GM12864 (cell line): Measurements from ENCODE around the gene PDE4D.

Experiments used
- DNase-seq: peaks from one replicate; pipeline ENCODE4 v3.0.0-alpha.2; 2011; ENCODE audit warnings: low read depth
- H3K4me3 ChIP-seq: 2 replicates; pipeline ENCODE4 v1.5.1; 2011; ENCODE audit warnings: mild to moderate bottlenecking, low read depth, low read length, control low read depth
- TF ChIP-seq, protein P1 (sequence below): IDR thresholded peaks from 2 replicates; pipeline ENCODE4 v1.5.1; 2011; ENCODE audit warnings: low read depth, mild to moderate bottlenecking, moderate library complexity, low read length, control low read depth, inconsistent platforms; ENCODE audit errors: missing control alignments

The PDE4D gene

DNA sequence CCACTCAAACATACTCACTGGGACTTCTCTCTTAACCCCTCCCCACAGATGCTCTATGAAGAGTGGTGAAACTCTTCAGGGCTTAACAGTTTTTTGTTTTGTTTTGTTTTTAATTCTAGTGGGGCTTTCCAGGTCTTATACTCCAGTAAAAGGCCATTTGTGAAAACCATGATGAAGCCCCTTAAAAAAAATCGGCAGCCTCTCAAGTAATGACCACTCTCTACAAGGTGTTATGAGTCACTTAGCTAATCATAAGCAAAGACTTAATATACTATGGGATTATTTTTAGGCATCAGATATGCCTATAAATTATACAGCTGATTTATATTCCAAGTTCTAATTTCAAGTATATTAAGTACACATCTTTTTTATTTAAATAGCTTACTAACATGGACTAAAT is 702.8 kb downstream of the PDE4D start:
- H3K4me3 ChIP-seq = no peak overlapping the region
- no peak for DNase-seq
- TF ChIP-seq, protein P1, sequence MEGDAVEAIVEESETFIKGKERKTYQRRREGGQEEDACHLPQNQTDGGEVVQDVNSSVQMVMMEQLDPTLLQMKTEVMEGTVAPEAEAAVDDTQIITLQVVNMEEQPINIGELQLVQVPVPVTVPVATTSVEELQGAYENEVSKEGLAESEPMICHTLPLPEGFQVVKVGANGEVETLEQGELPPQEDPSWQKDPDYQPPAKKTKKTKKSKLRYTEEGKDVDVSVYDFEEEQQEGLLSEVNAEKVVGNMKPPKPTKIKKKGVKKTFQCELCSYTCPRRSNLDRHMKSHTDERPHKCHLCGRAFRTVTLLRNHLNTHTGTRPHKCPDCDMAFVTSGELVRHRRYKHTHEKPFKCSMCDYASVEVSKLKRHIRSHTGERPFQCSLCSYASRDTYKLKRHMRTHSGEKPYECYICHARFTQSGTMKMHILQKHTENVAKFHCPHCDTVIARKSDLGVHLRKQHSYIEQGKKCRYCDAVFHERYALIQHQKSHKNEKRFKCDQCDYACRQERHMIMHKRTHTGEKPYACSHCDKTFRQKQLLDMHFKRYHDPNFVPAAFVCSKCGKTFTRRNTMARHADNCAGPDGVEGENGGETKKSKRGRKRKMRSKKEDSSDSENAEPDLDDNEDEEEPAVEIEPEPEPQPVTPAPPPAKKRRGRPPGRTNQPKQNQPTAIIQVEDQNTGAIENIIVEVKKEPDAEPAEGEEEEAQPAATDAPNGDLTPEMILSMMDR = no peak

DNA sequence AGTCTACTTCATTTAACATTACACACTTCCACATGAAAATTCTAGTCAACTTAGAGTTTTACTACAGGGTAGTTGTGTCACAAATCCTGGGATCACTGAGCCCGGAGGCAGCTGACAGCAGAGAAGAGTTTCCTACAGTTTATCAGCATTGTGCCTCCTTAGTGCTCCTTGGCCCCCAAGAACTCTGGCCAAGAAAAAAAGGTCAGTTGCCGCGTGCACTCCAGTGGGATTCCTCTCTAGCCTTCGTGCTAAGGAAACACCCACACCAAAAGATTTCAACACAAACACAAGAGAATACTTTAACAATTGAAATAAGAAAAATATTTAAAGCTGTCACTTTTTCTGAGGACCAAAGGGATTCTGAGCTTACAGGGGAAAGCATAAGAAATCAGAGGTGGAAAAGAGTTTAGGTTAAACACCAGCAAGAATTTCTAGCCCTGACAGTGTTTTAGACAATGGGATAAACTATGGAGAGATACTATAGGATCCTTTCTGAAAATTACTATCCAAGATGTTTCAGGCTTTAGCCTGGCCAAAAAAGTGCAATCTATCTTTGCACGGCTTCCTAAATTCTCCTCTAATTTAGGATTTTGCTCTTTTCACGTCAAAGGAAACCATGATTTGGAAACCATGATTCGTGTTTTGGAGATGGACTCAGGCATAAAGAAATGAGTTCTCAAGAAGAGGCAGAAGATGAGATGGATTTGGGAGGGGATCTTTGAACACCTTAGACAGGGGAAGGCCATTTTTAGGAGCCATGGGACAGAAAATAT is 703.9 kb downstream of the PDE4D start:
- TF ChIP-seq, protein P1 = no peak
- DNase-seq = no peak
- no peak overlapping the region for H3K4me3 ChIP-seq

DNA sequence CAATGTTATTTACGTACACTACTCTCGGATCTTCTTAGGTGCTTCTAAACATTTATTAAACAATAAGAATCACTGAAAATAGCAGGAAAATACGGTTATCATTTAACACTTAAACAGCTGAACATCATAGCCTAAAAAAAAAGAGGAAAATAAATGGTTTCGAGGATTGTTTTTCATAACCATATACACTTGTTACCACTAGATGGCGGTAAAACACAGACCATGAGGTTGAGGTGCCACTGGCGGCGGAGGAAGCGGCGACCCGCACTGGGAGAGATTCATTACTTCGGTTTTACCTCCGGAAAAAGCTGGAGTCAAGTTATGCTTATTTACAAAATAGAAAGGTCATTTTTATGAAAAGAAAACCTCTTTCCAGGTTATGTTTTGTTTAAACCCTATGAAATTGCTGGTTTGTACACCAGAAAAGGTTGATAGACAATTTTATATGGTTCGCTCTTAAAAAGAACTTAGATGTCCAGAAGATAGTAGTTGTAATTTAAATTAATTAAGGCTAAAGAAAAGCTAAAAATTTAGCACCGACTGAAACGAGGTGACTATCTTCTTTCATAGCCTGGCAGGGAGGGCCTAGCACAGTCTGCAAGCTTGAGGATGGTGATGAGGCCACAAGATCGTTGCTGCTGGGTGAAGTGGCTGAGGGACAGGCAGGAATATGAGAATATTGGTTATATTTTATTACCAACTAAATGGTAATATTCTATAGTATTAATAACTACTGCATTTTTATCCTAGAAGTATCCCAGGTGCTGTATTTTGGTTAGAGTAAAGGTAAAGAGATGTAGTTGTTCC is 704.9 kb downstream of the PDE4D start:
- no peak overlapping the region for H3K4me3 ChIP-seq
- TF ChIP-seq, protein P1 = peak; percentile 56

DNA sequence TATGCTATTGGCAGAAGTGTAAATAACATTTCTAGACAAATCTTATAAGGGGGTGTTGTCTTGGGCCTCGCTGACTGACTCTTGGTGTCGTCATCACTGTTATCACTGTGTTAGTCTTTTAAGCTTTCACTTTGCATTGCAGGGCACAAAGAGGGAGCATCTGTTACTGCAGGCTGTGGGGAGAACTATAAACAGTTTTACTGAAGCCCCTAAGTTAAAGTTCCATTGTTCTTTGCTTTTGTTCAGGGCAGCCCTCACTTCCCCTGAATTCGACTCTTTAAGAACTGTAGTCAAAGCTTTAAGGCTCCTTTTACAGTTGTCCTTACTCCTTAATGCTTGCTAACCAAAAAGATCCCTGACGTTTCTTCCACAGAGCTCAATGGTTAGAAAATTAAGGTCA is 705.7 kb downstream of the PDE4D start:
- no peak overlapping the region for H3K4me3 ChIP-seq
- TF ChIP-seq, protein P1 = no peak
- DNase-seq = no peak

More for the DNA sequence above, 704.9 kb downstream of the PDE4D start:
- DNase-seq = no peak

DNA sequence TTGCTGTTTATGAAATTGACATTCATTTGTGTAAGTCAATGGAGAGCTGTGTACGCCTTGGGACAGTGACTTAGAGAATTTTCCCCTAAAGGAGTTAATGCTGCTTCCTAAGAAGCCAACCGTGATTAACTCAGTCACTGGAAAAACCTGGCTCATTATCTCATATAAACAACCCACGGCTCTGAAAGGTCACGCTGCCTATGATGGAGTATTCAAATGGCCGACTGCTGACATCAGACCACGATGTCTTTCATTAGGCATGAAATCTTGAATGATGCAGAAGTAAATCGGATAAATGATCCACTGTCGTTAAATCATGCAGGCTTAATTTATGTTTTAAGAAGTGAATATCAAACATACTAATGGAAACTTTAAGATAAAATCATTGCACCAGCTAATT is 706.9 kb downstream of the PDE4D start:
- no peak for DNase-seq
- TF ChIP-seq, protein P1 = no peak
- no peak overlapping the region for H3K4me3 ChIP-seq

DNA sequence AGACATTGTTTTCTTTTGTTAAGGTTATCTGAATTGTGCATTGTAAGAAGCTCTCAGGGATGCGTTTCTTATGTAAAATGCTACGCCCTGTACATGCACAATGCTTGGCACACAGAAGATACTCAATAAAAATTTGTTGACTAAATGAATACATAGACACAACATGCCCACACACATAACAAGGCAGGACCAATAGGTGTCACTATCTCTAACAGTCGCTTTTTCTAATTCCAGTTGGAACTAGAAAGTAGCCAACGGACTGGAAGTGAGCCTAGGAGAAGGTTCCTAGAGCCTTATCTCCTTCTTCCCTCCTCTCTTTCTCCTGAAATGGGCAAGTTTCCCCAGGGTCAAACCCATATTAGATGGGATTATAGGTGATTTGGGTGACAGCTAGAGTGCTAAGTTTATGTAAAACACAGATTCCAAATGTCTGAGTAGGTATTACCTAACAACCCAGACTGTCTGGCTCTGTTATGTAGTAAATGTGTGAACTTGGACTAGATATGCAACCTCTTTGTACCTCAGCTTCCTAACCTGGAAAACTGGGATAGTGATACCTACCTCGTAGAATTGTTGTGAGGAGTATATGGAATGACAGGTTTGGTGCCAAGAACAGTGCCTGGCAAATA is 707.7 kb downstream of the PDE4D start:
- no peak for DNase-seq
- TF ChIP-seq, protein P1 = no peak
- no peak overlapping the region for H3K4me3 ChIP-seq
